ENCODE measurements around the gene SLC17A3.

The SLC17A3 gene

GRCh38 chr6:25889877-25890853 is 16.1 kb upstream of the SLC17A3 start:
- peak; percentile 23 for DNase-seq

GRCh38 chr6:25888626-25889025 is 14.6 kb upstream of the SLC17A3 start:
- DNase-seq, result no peak

- DNase-seq, result no peak
Observed at GRCh38 chr6:25886066-25886465, 12.0 kb upstream of the SLC17A3 start.

- no peak for DNase-seq
Observed at GRCh38 chr6:25883991-25884390, 9.9 kb upstream of the SLC17A3 start.

- no peak for DNase-seq
Observed at GRCh38 chr6:25883536-25883935, 9.5 kb upstream of the SLC17A3 start.

- DNase-seq, result no peak
Observed at GRCh38 chr6:25882051-25882496, 8.0 kb upstream of the SLC17A3 start.

- DNase-seq, result no peak
Observed at GRCh38 chr6:25880601-25881000, 6.6 kb upstream of the SLC17A3 start.

- no peak for DNase-seq
Observed at GRCh38 chr6:25878721-25879322, 4.8 kb upstream of the SLC17A3 start.

GRCh38 chr6:25875926-25876602 is 2.0 kb upstream of the SLC17A3 start:
- no peak for DNase-seq

GRCh38 chr6:25875563-25875905 is 1.5 kb upstream of the SLC17A3 start:
- no peak for DNase-seq

GRCh38 chr6:25874822-25875562 is 949 bp upstream of the SLC17A3 start:
- DNase-seq, result no peak

GRCh38 chr6:25872814-25873213 is 1.2 kb downstream of the SLC17A3 start:
- DNase-seq, result no peak

GRCh38 chr6:25869840-25870239 is 4.2 kb downstream of the SLC17A3 start:
- no peak for DNase-seq

- no peak for DNase-seq
Observed at GRCh38 chr6:25868436-25869183, 5.4 kb downstream of the SLC17A3 start.

GRCh38 chr6:25866011-25866410 is 8.0 kb downstream of the SLC17A3 start:
- no peak for DNase-seq

GRCh38 chr6:25863360-25863759 is 10.7 kb downstream of the SLC17A3 start:
- no peak for DNase-seq

- no peak for DNase-seq
Observed at GRCh38 chr6:25862199-25862598, 11.8 kb downstream of the SLC17A3 start.

- no peak for DNase-seq
Observed at GRCh38 chr6:25852756-25853155, 21.3 kb downstream of the SLC17A3 start.

GRCh38 chr6:25851961-25852360 is 22.1 kb downstream of the SLC17A3 start:
- no peak for DNase-seq

- no peak for DNase-seq
Observed at GRCh38 chr6:25844518-25844917, 29.5 kb downstream of the SLC17A3 start.

GRCh38 chr6:25842526-25842925 is 31.5 kb downstream of the SLC17A3 start:
- DNase-seq, result no peak
